Fibroblast of lung (primary cell): ENCODE data around the gene TINCR. TPM values are rescaled to one million over a fixed set of nuclear protein-coding genes. Genes with fewer than 3 reads are reported as not detected.

Experiments used
- DNase-seq, 2 donors: peaks; one replicate each; pipeline versions ENCODE4 v3.0.0 to v3.0.0-alpha.2; 2010; ENCODE audit warnings: low read depth in 2 of 2
- H2AFZ ChIP-seq: 2 replicates; pipeline ENCODE4 v1.5.1; 2012; ENCODE audit warnings: low read length, control low read depth, inconsistent platforms
- H3K27ac ChIP-seq: 2 replicates; pipeline ENCODE4 v1.5.1; 2011; ENCODE audit warnings: low read length, control low read depth; ENCODE audit not compliant: insufficient read depth
- H3K27me3 ChIP-seq: 2 replicates; pipeline ENCODE4 v1.5.1; 2011; ENCODE audit warnings: mild to moderate bottlenecking, low read length; ENCODE audit not compliant: control insufficient read depth, insufficient read depth
- H3K36me3 ChIP-seq: 2 replicates; pipeline ENCODE4 v1.5.1; 2011; ENCODE audit warnings: low read length; ENCODE audit not compliant: control insufficient read depth, insufficient read depth
- H3K4me1 ChIP-seq: 2 replicates; pipeline ENCODE4 v1.5.1; 2011; ENCODE audit warnings: low read length; ENCODE audit not compliant: control insufficient read depth, insufficient read depth; ENCODE audit errors: extremely low read depth
- H3K4me2 ChIP-seq: 2 replicates; pipeline ENCODE4 v1.5.1; 2011; ENCODE audit warnings: low read length, control low read depth; ENCODE audit not compliant: insufficient read depth; ENCODE audit errors: extremely low read depth
- H3K4me3 ChIP-seq, 4 experiments: fragments of 200-600 bp in 1 of 4; sonication (generic) in 1 of 4; replicated peaks in 1 of 4; 2 replicates each; pipeline ENCODE4 v1.5.1; 2011 to 2016; ENCODE audit warnings: low read length in 4 of 4, low read depth in 3 of 4, mild to moderate bottlenecking in 3 of 4, control low read depth in 2 of 4, inconsistent platforms in 1 of 4, mixed read lengths in 1 of 4; ENCODE audit not compliant: insufficient read depth in 1 of 4; ENCODE audit errors: control extremely low read depth in 1 of 4
- H3K79me2 ChIP-seq: 2 replicates; pipeline ENCODE4 v1.5.1; 2012; ENCODE audit warnings: mild to moderate bottlenecking, low read length, inconsistent platforms; ENCODE audit not compliant: control insufficient read depth, insufficient read depth
- H3K9ac ChIP-seq: 2 replicates; pipeline ENCODE4 v1.5.1; 2011; ENCODE audit warnings: mild to moderate bottlenecking, low read length, control low read depth; ENCODE audit not compliant: insufficient read depth
- H3K9me3 ChIP-seq: 2 replicates; pipeline ENCODE4 v1.5.1; 2012; ENCODE audit warnings: low read depth, low read length; ENCODE audit not compliant: control insufficient read depth, insufficient read depth
- H4K20me1 ChIP-seq: 2 replicates; pipeline ENCODE4 v1.5.1; 2011; ENCODE audit warnings: low read length; ENCODE audit not compliant: control insufficient read depth, insufficient read depth; ENCODE audit errors: extremely low read depth
- CTCF ChIP-seq, 2 donors: IDR thresholded peaks in 1 of 2; conservative IDR thresholded peaks in 1 of 2; 1 replicate in 1 of 2; 2 replicates in 1 of 2; pipeline ENCODE4 v1.5.1; 2011 to 2012; ENCODE audit warnings: low read length in 2 of 2, control low read depth in 1 of 2, inconsistent platforms in 1 of 2, low read depth in 1 of 2, mild to moderate bottlenecking in 1 of 2
- EZH2 ChIP-seq: IDR thresholded peaks from 2 replicates; pipeline ENCODE4 v1.5.1; 2012; ENCODE audit warnings: low read length, control low read depth, mild to moderate bottlenecking; ENCODE audit errors: missing control alignments
- polyA plus RNA-seq, 2 donors: library from polyadenylated mRNA; depleted of rRNA in 1 of 2; stranded (reverse) in 1 of 2; unstranded in 1 of 2; fragments of >200 nt; gene quantifications; 2 replicates each; pipeline ENCODE4 v1.2.1, GENCODE V29; 2011 to 2012; ENCODE audit warnings: missing spikeins in 1 of 2
- total RNA-seq: library from RNA; depleted of rRNA; stranded (reverse); fragments of >200 nt; gene quantifications from 2 replicates; pipeline ENCODE4 v1.2.1, GENCODE V29; 2014

TINCR gene
- total and polyA plus RNA-seq, 2 donors (not counting 1 experiment from before 2014, with no cell fraction given): 0.06 to 0.17 TPM

GRCh38 chr19:5522106-5522505 lies 45.6 kb downstream of the TINCR start:
- no peak overlapping the region for H3K9ac ChIP-seq
- H3K27ac ChIP-seq: no peak overlapping the region
- no peaks in the 10 kb centered on the region for H4K20me1 ChIP-seq
- no peaks in the 10 kb centered on the region for H3K79me2 ChIP-seq
- H3K27me3 ChIP-seq: no peaks in the 10 kb centered on the region
- H3K9me3 ChIP-seq: no peaks in the 10 kb centered on the region
- no peak overlapping the region for H3K4me2 ChIP-seq
- no peaks in the 10 kb centered on the region for H3K36me3 ChIP-seq
- no peak for DNase-seq
- H3K4me3 ChIP-seq: no peak overlapping the region
- H2AFZ ChIP-seq: no peak overlapping the region
- no peaks in the 10 kb centered on the region for H3K4me1 ChIP-seq
- TF ChIP-seq EZH2 (no peak), CTCF (conservative IDR thresholded peaks at IDR 0.05 in 1 of 2, IDR thresholded peaks at IDR 0.05 in 1 of 2; ENCODE audit: low read depth in 1 of 2, low read length in 2 of 2) (no peak)

GRCh38 chr19:5520501-5520900 lies 47.3 kb downstream of the TINCR start:
- H3K27ac ChIP-seq: no peak overlapping the region
- TF ChIP-seq EZH2 (no peak), CTCF (conservative IDR thresholded peaks at IDR 0.05 in 1 of 2, IDR thresholded peaks at IDR 0.05 in 1 of 2; ENCODE audit: low read depth in 1 of 2, low read length in 2 of 2) (no peak)
- H3K36me3 ChIP-seq: no peaks in the 10 kb centered on the region
- no peaks in the 10 kb centered on the region for H4K20me1 ChIP-seq
- H3K27me3 ChIP-seq: no peaks in the 10 kb centered on the region
- H3K4me2 ChIP-seq: no peak overlapping the region
- H3K9me3 ChIP-seq: no peaks in the 10 kb centered on the region
- H2AFZ ChIP-seq: no peak overlapping the region
- no peak overlapping the region for H3K4me3 ChIP-seq
- no peak overlapping the region for H3K9ac ChIP-seq
- no peaks in the 10 kb centered on the region for H3K79me2 ChIP-seq
- no peak for DNase-seq
- H3K4me1 ChIP-seq: no peaks in the 10 kb centered on the region

- Histone ChIP-seq H3K79me2 (no peaks in the 10 kb centered on the region), H3K4me2 (no peak overlapping the region), H3K27ac (no peak overlapping the region), H3K4me3 (no peak overlapping the region), H2AFZ (no peak overlapping the region), H3K36me3 (no peaks in the 10 kb centered on the region), H3K9ac (no peak overlapping the region), H4K20me1 (no peaks in the 10 kb centered on the region), H3K27me3 (no peaks in the 10 kb centered on the region), H3K9me3 (no peaks in the 10 kb centered on the region), H3K4me1 (no peaks in the 10 kb centered on the region)
- TF ChIP-seq CTCF (conservative IDR thresholded peaks at IDR 0.05 in 1 of 2, IDR thresholded peaks at IDR 0.05 in 1 of 2; ENCODE audit: low read depth in 1 of 2, low read length in 2 of 2) (no peak), EZH2 (no peak)
- DNase-seq: no peak
These were observed 48.7 kb downstream of the TINCR start for GRCh38 chr19:5519076-5519475.
